ENCODE data around the gene RPL23. TPM values are rescaled to one million over a fixed set of nuclear protein-coding genes. Genes with fewer than 3 reads are reported as not detected.
A peak's percentile ranks its signal among the peaks of the same experiment; 100 is the strongest.

Gene RPL23
- total RNA-seq, 2 experiments from 2014 or later = 1,289 to 1,766 TPM

GRCh38 chr17:38885044-38885727, 31.7 kb upstream of the RPL23 start:
- Histone ChIP-seq H4K20me1 (ENCODE audit: insufficient read depth, low read length) (no peaks in the 10 kb centered on the region), H3K9me2 (ENCODE audit: insufficient read depth, low read length) (no peaks in the 10 kb centered on the region), H3K4me2 (ENCODE audit: low read length) (no peak overlapping the region), H3K36me3 (ENCODE audit: insufficient read depth, low read length) (peaks cover 90% of the 10 kb centered on the region), H3K9me3 (ENCODE audit: low read length) (no peaks in the 10 kb centered on the region), H3K4me3 (ENCODE audit: low read depth, low read length, poor library complexity, severe bottlenecking) (no peak overlapping the region), H2AFZ (ENCODE audit: low read length) (no peak overlapping the region), H3K27ac (ENCODE audit: low read depth, low read length, poor library complexity, severe bottlenecking) (no peak overlapping the region), H3K4me1 (ENCODE audit: insufficient read depth, low read length, poor library complexity, severe bottlenecking) (peaks cover 47% of the 10 kb centered on the region), H3K79me2 (ENCODE audit: insufficient read depth, low read depth, low read length) (peaks cover 54% of the 10 kb centered on the region; the same call in 1 of the 2 replicates)
- intact Hi-C loops (cut with micrococcal nuclease; ENCODE audit: unreplicated experiment) = no loop called here
- BruUV-seq (replicated peaks) = no TSS peak
- CTCF ChIA-PET (ENCODE audit: unreplicated experiment) = no interaction called here
- TF ChIP-seq CTCF (conservative IDR thresholded peaks at IDR 0.05; ENCODE audit: low read length) = no peak
- TF ChIP-seq EZH2phosphoT487 (IDR thresholded peaks at IDR 0.05; ENCODE audit: borderline replicate concordance, low read depth, low read length) = no peak
- no peak for DNase-seq (ENCODE audit: low spot score)
- POLR2A ChIA-PET = interaction anchor here (1.6 kb wide), 1 partner anchor 12 kb away, joined by 4 read pairs; no protein-coding TSS in a partner anchor

DNA sequence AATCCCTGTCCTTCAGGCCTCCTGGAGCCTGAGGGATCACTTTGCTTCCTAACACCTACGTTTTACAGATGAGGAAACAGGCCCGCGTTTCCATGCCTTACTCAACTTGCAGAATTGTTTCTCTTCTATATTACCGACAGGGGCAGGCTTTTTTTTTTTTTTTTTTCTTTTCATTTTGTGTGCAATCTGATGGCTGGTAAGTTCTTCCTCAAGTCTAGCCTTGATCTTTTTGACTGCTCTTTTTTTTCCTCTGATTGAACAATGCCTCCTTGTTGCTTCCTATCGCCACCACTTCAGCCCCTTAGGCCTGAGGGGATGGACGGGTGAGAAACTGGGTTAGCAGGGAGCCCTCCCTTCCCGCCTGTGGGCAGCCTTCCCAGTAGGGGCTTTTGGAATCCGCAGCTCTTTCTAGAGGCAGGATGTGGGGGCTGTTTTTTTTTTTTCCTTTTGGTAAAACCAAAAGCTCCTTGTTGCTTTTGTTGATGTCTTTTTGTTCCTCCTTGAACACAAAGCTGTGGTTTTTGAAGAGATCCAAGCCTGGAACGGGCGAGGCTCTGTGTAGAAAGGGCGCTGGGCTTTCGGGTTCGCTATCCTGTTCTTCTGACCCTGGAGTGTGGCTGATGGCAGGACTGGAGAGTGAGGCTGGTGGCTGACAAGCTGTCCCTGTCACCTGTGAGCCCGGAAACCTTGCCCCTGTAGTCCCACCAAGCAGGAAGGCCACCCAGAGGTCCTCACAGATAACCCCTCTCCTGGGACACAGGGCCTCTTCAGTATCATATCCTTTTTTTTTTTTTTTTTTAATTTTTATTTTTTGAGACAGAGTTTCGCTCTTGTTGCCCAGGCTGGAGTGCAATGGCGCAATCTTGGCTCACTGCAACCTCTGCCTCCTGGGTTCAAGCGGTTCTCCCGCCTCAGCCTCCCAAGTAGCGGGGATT, 30.3 kb upstream of the RPL23 start:
- ChIA-PET CTCF (ENCODE audit: unreplicated experiment) (interaction anchor here (0.5 kb wide), 1 partner anchor 89 kb away, joined by 3 read pairs; no protein-coding TSS in a partner anchor), POLR2A (no interaction called here)
- Histone ChIP-seq H4K20me1 (ENCODE audit: insufficient read depth, low read length) (no peaks in the 10 kb centered on the region), H3K9me3 (ENCODE audit: low read length) (no peaks in the 10 kb centered on the region), H3K27ac (ENCODE audit: low read depth, low read length, poor library complexity, severe bottlenecking) (peak overlapping the region; percentile 6), H3K4me3 (ENCODE audit: low read depth, low read length, poor library complexity, severe bottlenecking) (no peak overlapping the region), H3K4me1 (ENCODE audit: insufficient read depth, low read length, poor library complexity, severe bottlenecking) (peaks cover 60% of the 10 kb centered on the region), H3K9me2 (ENCODE audit: insufficient read depth, low read length) (no peaks in the 10 kb centered on the region), H3K79me2 (ENCODE audit: insufficient read depth, low read depth, low read length) (peaks cover 68% of the 10 kb centered on the region; the same call in 1 of the 2 replicates), H2AFZ (ENCODE audit: low read length) (no peak overlapping the region), H3K4me2 (ENCODE audit: low read length) (peak overlapping the region; percentile 42), H3K36me3 (ENCODE audit: insufficient read depth, low read length) (peaks cover 91% of the 10 kb centered on the region)
- no TSS peak for BruUV-seq (replicated peaks)
- TF ChIP-seq EZH2phosphoT487 (IDR thresholded peaks at IDR 0.05; ENCODE audit: borderline replicate concordance, low read depth, low read length) (no peak), CTCF (conservative IDR thresholded peaks at IDR 0.05; ENCODE audit: low read length) (0 out of 2 replicates have a peak, but pooled peaks have one; percentile 25)
- intact Hi-C loops (cut with micrococcal nuclease; ENCODE audit: unreplicated experiment) = no loop called here
- no peak for DNase-seq (ENCODE audit: low spot score)
